Keratinocyte (primary cell): ENCODE measurements around the gene GCNT3. TPM values are rescaled to one million over a fixed set of nuclear protein-coding genes. Genes with fewer than 3 reads are reported as not detected.

Experiments
- DNase-seq: peaks from one replicate; pipeline ENCODE4 v3.0.0-alpha.2; 2011; ENCODE audit warnings: low read depth, missing footprints, low spot score
- FAIRE-seq: peaks from 2 replicates; lab custom pipeline; 2011; peaks lifted over from hg19 to GRCh38; lab: Jason Lieb, UNC
- H2AFZ ChIP-seq: 2 replicates; pipeline ENCODE4 v1.6.0; 2012; ENCODE audit warnings: low read length, control low read depth, inconsistent platforms; ENCODE audit not compliant: control insufficient read depth
- H3K27ac ChIP-seq: 2 replicates; pipeline ENCODE4 v1.5.1; 2011; ENCODE audit warnings: low read length; ENCODE audit not compliant: control insufficient read depth, insufficient read depth
- H3K27me3 ChIP-seq: 3 replicates; pipeline ENCODE4 v1.6.0; 2011; ENCODE audit warnings: low read length; ENCODE audit not compliant: control insufficient read depth, insufficient read depth; ENCODE audit errors: extremely low read depth
- H3K36me3 ChIP-seq, 2 experiments: 2 replicates in 1 of 2; 3 replicates in 1 of 2; pipeline ENCODE4 v1.5.1; 2011; ENCODE audit warnings: low read length in 2 of 2, mild to moderate bottlenecking in 1 of 2; ENCODE audit not compliant: control insufficient read depth in 2 of 2, insufficient read depth in 2 of 2; ENCODE audit errors: extremely low read depth in 1 of 2
- H3K4me1 ChIP-seq: 3 replicates; pipeline ENCODE4 v1.5.1; 2011; ENCODE audit warnings: low read length; ENCODE audit not compliant: control insufficient read depth, insufficient read depth; ENCODE audit errors: extremely low read depth
- H3K4me2 ChIP-seq: 3 replicates; pipeline ENCODE4 v1.6.0; 2011; ENCODE audit warnings: low read depth, low read length; ENCODE audit not compliant: control insufficient read depth, insufficient read depth; ENCODE audit errors: extremely low read depth
- H3K4me3 ChIP-seq, 3 experiments: fragments of 200-600 bp in 1 of 3; sonication (generic) in 1 of 3; 2 replicates in 2 of 3; 3 replicates in 1 of 3; pipeline ENCODE4 v1.5.1; 2011 to 2016; ENCODE audit warnings: low read length in 3 of 3, mild to moderate bottlenecking in 3 of 3, control low read depth in 2 of 3, inconsistent platforms in 1 of 3, low read depth in 1 of 3, mixed read lengths in 1 of 3, mixed run types in 1 of 3, moderate library complexity in 1 of 3; ENCODE audit not compliant: control insufficient read depth in 2 of 3, insufficient read depth in 2 of 3; ENCODE audit errors: extremely low read depth in 1 of 3
- H3K79me2 ChIP-seq: 2 replicates; pipeline ENCODE4 v1.6.0; 2012; ENCODE audit warnings: low read length; ENCODE audit not compliant: control insufficient read depth, insufficient read depth
- H3K9ac ChIP-seq: 3 replicates; pipeline ENCODE4 v1.6.0; 2011; ENCODE audit warnings: low read length; ENCODE audit not compliant: control insufficient read depth, insufficient read depth; ENCODE audit errors: extremely low read depth
- H3K9me1 ChIP-seq: 3 replicates; pipeline ENCODE4 v1.6.0; 2011; ENCODE audit warnings: low read length; ENCODE audit not compliant: control insufficient read depth, insufficient read depth; ENCODE audit errors: extremely low read depth
- H3K9me3 ChIP-seq: 2 replicates; pipeline ENCODE4 v1.5.1; 2012; ENCODE audit warnings: low read depth, low read length; ENCODE audit not compliant: control insufficient read depth
- H4K20me1 ChIP-seq: 3 replicates; pipeline ENCODE4 v1.6.0; 2011; ENCODE audit warnings: low read length; ENCODE audit not compliant: control insufficient read depth, insufficient read depth; ENCODE audit errors: extremely low read depth
- EZH2 ChIP-seq: IDR thresholded peaks from one replicate; pipeline ENCODE4 v1.6.1; 2012; ENCODE audit warnings: inconsistent platforms, mild to moderate bottlenecking, low read length, moderate library complexity
- dilution Hi-C: fragments of 300-500 bp; cut with MboI; formaldehyde crosslinking; loops from one replicate; pipeline ENCODE4 v1.7.0; 2020; ENCODE audit warnings: low sequenced_read_pairs; ENCODE audit not compliant: extremely low pct_ligation_motif_present
- polyA plus RNA-seq, 5 experiments: library from polyadenylated mRNA; depleted of rRNA in 3 of 5; stranded (reverse) in 3 of 5; stranded (forward) in 1 of 5; unstranded in 1 of 5; fragments of >200 nt; gene quantifications; 1 replicate in 1 of 5; 2 replicates in 3 of 5; 3 replicates in 1 of 5; pipeline versions ENCODE4 v1.2.1 to v1.2.3, GENCODE V29; 2011 to 2012; ENCODE audit warnings: missing spikeins in 2 of 5, low read depth in 1 of 5, low replicate concordance in 1 of 5
- TF ChIP-seq, protein P1 (sequence below), 3 experiments: IDR thresholded peaks in 1 of 3; conservative IDR thresholded peaks in 1 of 3; optimal IDR thresholded peaks in 1 of 3; 2 replicates in 2 of 3; 3 replicates in 1 of 3; pipeline versions ENCODE3 to v1.5.1; 2011; ENCODE audit warnings: low read length in 3 of 3, mild to moderate bottlenecking in 3 of 3, moderate library complexity in 2 of 3, control low read depth in 1 of 3, inconsistent platforms in 1 of 3; ENCODE audit not compliant: insufficient read depth in 2 of 3; ENCODE audit errors: extremely low read depth in 1 of 3

GCNT3 gene
- polyA plus RNA-seq, 1 donor (not counting 4 experiments of a cell fraction or from before 2014, with no cell fraction given), result 0.26 TPM

DNA sequence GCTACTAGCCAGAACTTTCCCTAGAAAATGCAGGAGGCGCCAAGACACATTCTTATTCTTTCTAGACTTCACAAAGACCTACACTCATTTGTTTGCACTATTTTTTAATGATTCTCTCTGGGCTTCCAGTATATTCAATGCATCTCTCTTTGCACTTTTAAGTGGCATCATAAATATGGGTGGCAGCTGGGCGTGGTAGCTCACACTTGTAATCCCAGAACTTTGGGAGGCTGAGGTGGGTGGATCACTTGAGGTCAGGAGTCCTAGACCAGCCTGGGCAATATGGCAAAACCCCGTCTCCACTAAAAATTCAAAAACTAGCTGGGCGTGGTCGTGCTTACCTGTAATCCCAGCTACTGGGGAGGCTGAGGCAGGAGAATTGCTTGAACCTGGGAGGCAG, 5.6 kb upstream of the GCNT3 start:
- H3K9ac ChIP-seq, result no peak overlapping the region
- no peaks in the 10 kb centered on the region for H3K79me2 ChIP-seq
- no peaks in the 10 kb centered on the region for H3K36me3 ChIP-seq
- FAIRE-seq, result no peak
- no peaks in the 10 kb centered on the region for H3K9me1 ChIP-seq
- no peak overlapping the region for H3K4me3 ChIP-seq
- no peak for DNase-seq
- no peaks in the 10 kb centered on the region for H4K20me1 ChIP-seq
- no peak overlapping the region for H2AFZ ChIP-seq
- no peak overlapping the region for H3K4me2 ChIP-seq
- TF ChIP-seq EZH2, result no peak
- TF ChIP-seq, protein P1, sequence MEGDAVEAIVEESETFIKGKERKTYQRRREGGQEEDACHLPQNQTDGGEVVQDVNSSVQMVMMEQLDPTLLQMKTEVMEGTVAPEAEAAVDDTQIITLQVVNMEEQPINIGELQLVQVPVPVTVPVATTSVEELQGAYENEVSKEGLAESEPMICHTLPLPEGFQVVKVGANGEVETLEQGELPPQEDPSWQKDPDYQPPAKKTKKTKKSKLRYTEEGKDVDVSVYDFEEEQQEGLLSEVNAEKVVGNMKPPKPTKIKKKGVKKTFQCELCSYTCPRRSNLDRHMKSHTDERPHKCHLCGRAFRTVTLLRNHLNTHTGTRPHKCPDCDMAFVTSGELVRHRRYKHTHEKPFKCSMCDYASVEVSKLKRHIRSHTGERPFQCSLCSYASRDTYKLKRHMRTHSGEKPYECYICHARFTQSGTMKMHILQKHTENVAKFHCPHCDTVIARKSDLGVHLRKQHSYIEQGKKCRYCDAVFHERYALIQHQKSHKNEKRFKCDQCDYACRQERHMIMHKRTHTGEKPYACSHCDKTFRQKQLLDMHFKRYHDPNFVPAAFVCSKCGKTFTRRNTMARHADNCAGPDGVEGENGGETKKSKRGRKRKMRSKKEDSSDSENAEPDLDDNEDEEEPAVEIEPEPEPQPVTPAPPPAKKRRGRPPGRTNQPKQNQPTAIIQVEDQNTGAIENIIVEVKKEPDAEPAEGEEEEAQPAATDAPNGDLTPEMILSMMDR (optimal IDR thresholded peaks at IDR 0.05 in 1 of 3, IDR thresholded peaks at IDR 0.05 in 1 of 3, conservative IDR thresholded peaks at IDR 0.05 in 1 of 3; ENCODE audit: extremely low read depth in 1 of 3, insufficient read depth in 2 of 3, low read length in 3 of 3), result no peak
- dilution Hi-C loops, result no loop called here
- no peaks in the 10 kb centered on the region for H3K4me1 ChIP-seq
- no peaks in the 10 kb centered on the region for H3K27me3 ChIP-seq
- H3K9me3 ChIP-seq, result no peaks in the 10 kb centered on the region
- H3K27ac ChIP-seq, result no peak overlapping the region

DNA sequence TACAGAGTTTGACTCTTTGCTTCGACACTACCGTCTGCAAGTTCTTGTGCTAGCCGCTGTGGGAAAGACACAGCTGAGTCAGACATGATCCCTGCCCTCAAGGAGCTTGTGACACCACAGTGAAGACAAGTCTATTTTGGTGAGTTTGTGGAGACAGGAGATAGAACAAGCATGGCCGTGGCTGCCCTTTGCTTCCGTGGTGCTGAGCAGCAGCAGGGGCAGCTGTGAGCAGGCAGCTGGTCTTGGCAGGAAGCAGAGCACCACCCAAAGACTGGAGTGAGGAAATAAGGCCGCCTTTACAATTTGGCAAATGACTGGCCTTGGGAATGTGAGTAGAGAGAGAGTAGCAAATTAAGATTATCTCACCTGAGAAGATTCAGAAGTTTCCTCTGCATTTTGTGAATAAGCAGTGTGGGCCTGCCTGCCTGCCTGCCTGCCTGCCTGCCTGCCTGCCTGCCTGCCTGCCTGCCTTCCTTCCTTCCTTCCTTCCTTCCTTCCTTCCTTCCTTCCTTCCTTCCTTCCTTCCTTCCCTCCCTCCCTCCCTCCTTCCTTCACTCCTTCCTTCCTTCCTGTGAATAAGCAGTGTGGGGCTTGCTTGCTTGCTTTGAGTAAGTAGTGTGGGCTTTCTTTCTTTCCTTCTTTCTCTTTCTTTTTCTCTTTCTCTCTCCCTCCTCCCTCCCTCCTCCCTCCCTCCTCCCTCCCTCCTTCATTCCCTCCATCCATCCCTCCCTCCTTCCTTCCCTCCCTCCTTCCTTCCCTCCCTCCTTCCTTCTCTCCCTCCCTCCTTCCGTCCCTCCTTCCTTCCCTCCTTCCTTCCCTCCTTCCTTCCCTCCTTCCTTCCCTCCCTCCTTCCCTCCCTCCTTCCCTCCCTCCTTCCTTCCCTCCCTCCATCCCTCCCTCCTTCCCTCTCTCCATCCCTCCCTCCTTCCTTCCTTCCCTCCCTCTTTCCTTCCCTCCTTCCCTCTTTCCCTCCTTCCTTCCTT, 1.6 kb upstream of the GCNT3 start:
- no peak overlapping the region for H2AFZ ChIP-seq
- H3K36me3 ChIP-seq, result no peaks in the 10 kb centered on the region
- no peaks in the 10 kb centered on the region for H4K20me1 ChIP-seq
- no peak for DNase-seq
- no peak overlapping the region for H3K9ac ChIP-seq
- no peak for FAIRE-seq
- no peaks in the 10 kb centered on the region for H3K79me2 ChIP-seq
- TF ChIP-seq, protein P1 (optimal IDR thresholded peaks at IDR 0.05 in 1 of 3, IDR thresholded peaks at IDR 0.05 in 1 of 3, conservative IDR thresholded peaks at IDR 0.05 in 1 of 3; ENCODE audit: extremely low read depth in 1 of 3, insufficient read depth in 2 of 3, low read length in 3 of 3), result no peak
- no peak for TF ChIP-seq EZH2
- no peak overlapping the region for H3K4me2 ChIP-seq
- no peaks in the 10 kb centered on the region for H3K4me1 ChIP-seq
- no peaks in the 10 kb centered on the region for H3K9me1 ChIP-seq
- no peaks in the 10 kb centered on the region for H3K9me3 ChIP-seq
- no peaks in the 10 kb centered on the region for H3K27me3 ChIP-seq
- no peak overlapping the region for H3K27ac ChIP-seq
- no peak overlapping the region for H3K4me3 ChIP-seq
- dilution Hi-C loops, result no loop called here
